ENCODE data around the gene MAPK8IP3.

DNA sequence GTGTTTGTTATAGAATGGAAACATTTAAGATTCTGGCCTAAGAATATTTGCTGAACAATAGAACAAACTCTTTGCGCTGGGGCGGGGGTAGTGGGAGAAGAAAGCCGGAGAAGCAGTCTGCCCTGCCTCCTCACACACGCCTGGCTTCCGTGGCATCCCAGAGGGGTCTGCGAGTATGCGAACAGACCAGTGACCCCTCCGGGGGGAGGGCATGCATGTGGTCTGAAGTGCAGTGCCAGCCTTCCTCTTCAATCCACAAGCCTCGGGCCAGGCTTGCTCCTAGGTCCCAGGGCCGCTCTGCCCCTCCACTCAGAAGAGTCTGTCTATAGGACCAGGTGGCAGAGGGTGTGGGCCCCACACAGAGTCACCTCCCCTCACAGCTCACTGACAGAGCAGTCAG lies 101.6 kb downstream of the MAPK8IP3 start:
- TF ChIP-seq, protein P1, sequence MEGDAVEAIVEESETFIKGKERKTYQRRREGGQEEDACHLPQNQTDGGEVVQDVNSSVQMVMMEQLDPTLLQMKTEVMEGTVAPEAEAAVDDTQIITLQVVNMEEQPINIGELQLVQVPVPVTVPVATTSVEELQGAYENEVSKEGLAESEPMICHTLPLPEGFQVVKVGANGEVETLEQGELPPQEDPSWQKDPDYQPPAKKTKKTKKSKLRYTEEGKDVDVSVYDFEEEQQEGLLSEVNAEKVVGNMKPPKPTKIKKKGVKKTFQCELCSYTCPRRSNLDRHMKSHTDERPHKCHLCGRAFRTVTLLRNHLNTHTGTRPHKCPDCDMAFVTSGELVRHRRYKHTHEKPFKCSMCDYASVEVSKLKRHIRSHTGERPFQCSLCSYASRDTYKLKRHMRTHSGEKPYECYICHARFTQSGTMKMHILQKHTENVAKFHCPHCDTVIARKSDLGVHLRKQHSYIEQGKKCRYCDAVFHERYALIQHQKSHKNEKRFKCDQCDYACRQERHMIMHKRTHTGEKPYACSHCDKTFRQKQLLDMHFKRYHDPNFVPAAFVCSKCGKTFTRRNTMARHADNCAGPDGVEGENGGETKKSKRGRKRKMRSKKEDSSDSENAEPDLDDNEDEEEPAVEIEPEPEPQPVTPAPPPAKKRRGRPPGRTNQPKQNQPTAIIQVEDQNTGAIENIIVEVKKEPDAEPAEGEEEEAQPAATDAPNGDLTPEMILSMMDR (IDR thresholded peaks at IDR 0.05): no peak
- no peak for TF ChIP-seq ELF4 (CRISPR knock-in tag; IDR thresholded peaks at IDR 0.05; ENCODE audit: low read depth)
- TF ChIP-seq, protein P2, sequence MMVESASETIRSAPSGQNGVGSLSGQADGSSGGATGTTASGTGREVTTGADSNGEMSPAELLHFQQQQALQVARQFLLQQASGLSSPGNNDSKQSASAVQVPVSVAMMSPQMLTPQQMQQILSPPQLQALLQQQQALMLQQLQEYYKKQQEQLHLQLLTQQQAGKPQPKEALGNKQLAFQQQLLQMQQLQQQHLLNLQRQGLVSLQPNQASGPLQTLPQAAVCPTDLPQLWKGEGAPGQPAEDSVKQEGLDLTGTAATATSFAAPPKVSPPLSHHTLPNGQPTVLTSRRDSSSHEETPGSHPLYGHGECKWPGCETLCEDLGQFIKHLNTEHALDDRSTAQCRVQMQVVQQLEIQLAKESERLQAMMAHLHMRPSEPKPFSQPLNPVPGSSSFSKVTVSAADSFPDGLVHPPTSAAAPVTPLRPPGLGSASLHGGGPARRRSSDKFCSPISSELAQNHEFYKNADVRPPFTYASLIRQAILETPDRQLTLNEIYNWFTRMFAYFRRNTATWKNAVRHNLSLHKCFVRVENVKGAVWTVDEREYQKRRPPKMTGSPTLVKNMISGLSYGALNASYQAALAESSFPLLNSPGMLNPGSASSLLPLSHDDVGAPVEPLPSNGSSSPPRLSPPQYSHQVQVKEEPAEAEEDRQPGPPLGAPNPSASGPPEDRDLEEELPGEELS (CRISPR knock-in tag; IDR thresholded peaks at IDR 0.05): no peak
- TF ChIP-seq, protein P3, sequence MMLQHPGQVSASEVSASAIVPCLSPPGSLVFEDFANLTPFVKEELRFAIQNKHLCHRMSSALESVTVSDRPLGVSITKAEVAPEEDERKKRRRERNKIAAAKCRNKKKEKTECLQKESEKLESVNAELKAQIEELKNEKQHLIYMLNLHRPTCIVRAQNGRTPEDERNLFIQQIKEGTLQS (CRISPR knock-in tag; conservative IDR thresholded peaks at IDR 0.05): no peak
- TF ChIP-seq ZNF121 (CRISPR knock-in tag; IDR thresholded peaks at IDR 0.05): no peak
